ENCODE data around the gene RPS3A.

The RPS3A gene

DNA sequence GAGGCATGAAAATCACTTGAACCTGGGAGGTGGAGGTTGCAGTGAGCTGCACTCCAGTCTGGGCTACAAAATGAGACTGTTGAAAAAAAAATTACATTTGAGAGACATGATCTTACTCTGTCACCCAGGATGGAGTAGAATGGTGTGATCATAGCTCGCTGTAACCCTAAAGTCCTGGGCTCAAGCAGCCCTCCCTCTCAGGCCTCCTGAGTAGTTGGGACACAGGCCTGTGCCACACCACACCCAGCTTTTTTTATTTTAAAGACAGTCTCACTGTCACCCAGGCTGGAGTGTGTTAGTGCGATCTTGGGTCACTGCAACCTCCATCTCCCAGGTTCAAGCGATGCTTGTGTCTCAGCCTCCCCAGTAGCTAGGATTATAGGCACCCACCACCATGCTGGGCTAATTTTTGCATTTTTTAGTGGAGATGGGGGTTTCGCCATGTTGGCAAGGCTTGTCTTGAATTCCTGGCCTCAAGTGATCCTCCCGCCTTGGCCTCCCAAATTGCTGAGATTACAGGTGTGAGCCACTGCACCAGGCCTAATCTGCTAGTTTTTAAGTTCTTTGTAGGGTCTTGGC lies 6.1 kb downstream of the RPS3A start:
- TF ChIP-seq, protein P1, sequence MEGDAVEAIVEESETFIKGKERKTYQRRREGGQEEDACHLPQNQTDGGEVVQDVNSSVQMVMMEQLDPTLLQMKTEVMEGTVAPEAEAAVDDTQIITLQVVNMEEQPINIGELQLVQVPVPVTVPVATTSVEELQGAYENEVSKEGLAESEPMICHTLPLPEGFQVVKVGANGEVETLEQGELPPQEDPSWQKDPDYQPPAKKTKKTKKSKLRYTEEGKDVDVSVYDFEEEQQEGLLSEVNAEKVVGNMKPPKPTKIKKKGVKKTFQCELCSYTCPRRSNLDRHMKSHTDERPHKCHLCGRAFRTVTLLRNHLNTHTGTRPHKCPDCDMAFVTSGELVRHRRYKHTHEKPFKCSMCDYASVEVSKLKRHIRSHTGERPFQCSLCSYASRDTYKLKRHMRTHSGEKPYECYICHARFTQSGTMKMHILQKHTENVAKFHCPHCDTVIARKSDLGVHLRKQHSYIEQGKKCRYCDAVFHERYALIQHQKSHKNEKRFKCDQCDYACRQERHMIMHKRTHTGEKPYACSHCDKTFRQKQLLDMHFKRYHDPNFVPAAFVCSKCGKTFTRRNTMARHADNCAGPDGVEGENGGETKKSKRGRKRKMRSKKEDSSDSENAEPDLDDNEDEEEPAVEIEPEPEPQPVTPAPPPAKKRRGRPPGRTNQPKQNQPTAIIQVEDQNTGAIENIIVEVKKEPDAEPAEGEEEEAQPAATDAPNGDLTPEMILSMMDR (IDR thresholded peaks at IDR 0.05), result no peak
- H3K27ac ChIP-seq, result no peak overlapping the region

DNA sequence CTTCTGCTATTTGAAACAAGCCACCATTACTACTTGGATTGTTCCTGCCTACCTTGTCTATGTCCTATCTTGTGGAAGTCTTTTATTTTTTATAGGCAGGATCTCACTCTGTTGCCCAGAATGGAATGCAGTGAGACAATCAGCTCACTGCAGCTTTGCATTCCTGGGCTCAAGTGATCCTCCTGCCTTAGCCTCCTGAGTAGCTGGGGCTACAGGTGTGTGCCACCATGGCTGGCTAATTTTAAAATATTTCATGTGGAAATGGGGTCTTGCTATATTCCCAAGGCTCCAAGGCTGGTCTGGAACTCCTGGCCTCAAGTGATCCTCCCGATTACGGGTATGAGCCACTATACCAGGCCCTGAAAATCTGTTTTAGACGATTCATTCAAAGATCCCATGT lies 7.6 kb downstream of the RPS3A start:
- intact Hi-C loops (cut with DNase I; ENCODE audit: low total_unique reads), result no loop called here
- Histone ChIP-seq H3K27me3 (no peaks in the 10 kb centered on the region), H3K4me1 (peaks cover 0 to 7% (median 2%) of the 10 kb centered on the region in 4 donors), H3K4me3 (no peak overlapping the region), H3K9me3 (no peaks in the 10 kb centered on the region), H3K27ac (no peak overlapping the region), H3K36me3 (peaks cover 35 to 79% (median 51%) of the 10 kb centered on the region in 3 donors)
- no peak for DNase-seq
- TF ChIP-seq, protein P1 (IDR thresholded peaks at IDR 0.05), result no peak

More for the DNA sequence above, 6.1 kb downstream of the RPS3A start:
- no peaks in the 10 kb centered on the region for H3K9me3 ChIP-seq
- H3K4me3 ChIP-seq, result no peak overlapping the region
- H3K27me3 ChIP-seq, result no peaks in the 10 kb centered on the region
- no peak for DNase-seq
- intact Hi-C loops (cut with DNase I; ENCODE audit: low total_unique reads), result no loop called here
- peaks cover 38 to 89% (median 55%) of the 10 kb centered on the region in 3 donors for H3K36me3 ChIP-seq
- peaks cover 0 to 20% (median 12%) of the 10 kb centered on the region in 4 donors for H3K4me1 ChIP-seq

DNA sequence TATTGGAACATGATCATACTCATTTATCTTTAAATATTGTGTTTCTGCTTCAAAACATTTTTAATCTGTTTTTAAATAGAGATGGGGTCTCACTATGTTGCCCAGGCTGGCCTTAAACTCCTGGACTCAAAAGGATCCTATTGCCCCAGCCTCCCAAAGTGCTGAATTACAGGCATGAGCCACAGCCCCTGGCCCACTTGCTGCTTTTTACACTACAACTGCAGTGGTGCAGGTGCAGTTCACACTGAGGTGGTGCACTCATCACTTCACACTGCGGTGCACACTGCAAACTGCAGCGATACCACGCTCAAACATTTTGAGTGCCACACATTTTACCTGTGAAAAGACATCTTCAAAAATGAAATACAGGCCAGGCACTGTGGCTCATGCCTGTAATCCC lies 10.8 kb downstream of the RPS3A start:
- Histone ChIP-seq H3K4me1 (peaks cover 0 to 7% (median 2%) of the 10 kb centered on the region in 4 donors), H3K27me3 (no peaks in the 10 kb centered on the region), H3K27ac (no peak overlapping the region), H3K4me3 (no peak overlapping the region), H3K36me3 (peaks cover 10 to 72% (median 37%) of the 10 kb centered on the region in 3 donors), H3K9me3 (no peaks in the 10 kb centered on the region)
- intact Hi-C loops (cut with DNase I; ENCODE audit: low total_unique reads), result no loop called here
- DNase-seq, result no peak
- TF ChIP-seq, protein P1 (IDR thresholded peaks at IDR 0.05), result no peak

DNA sequence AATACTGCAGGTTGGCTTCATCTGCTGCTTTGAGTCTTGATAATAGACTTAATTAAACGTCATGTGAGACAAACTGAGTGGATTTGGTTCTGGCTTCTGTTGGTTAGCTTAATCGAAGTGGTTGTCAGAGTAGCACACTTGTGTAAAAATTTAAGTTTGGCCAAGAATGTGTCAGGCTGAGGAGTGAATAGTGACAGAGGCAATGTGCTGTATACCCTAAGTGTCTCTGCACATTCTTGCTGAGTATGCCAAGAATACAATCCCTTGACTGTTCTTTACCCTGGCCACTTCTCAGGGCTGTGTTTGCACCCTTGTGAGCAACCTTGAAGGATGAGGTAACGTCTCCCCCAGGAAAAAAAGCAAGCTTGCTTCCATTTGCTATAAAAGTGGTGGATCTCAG lies 14.9 kb downstream of the RPS3A start:
- TF ChIP-seq, protein P1 (IDR thresholded peaks at IDR 0.05), result no peak
- H3K4me3 ChIP-seq, result no peak overlapping the region
- intact Hi-C loops (cut with DNase I; ENCODE audit: low total_unique reads), result no loop called here
- peaks cover 0 to 4% (median 0%) of the 10 kb centered on the region in 4 donors for H3K4me1 ChIP-seq
- no peaks in the 10 kb centered on the region for H3K9me3 ChIP-seq
- H3K36me3 ChIP-seq, result peaks cover 9 to 38% (median 12%) of the 10 kb centered on the region in 3 donors
- no peak for DNase-seq
- peak overlapping the region in 1 of 2 donors; percentile 6 for H3K27ac ChIP-seq
- H3K27me3 ChIP-seq, result no peaks in the 10 kb centered on the region

DNA sequence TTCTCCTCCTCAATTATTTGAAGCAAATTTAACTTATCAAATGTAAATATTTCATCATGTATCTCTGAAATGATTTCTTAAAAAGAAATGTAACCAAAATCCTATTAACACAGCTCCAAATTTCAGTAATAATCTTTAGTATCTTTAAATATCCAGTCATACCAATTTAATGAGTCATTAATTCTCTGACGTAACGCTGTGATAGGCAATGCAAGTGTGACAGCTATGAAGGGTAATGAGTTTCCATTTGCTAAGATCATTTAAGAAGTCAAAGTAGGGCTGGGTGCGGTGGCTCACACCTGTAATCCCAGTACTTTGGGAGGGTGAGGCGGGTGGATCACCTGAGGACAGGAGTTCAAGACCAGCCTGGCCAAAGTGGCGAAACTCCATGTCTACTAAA lies 15.6 kb downstream of the RPS3A start:
- Histone ChIP-seq H3K4me1 (peaks cover 0 to 4% (median 0%) of the 10 kb centered on the region in 4 donors), H3K27ac (peak overlapping the region in 1 of 2 donors; percentile 6), H3K36me3 (peaks cover 9 to 41% (median 12%) of the 10 kb centered on the region in 3 donors), H3K4me3 (no peak overlapping the region), H3K27me3 (no peaks in the 10 kb centered on the region), H3K9me3 (no peaks in the 10 kb centered on the region)
- intact Hi-C loops (cut with DNase I; ENCODE audit: low total_unique reads), result no loop called here
- TF ChIP-seq, protein P1 (IDR thresholded peaks at IDR 0.05), result no peak
- DNase-seq, result no peak
